Fibroblast of peridontal ligament (primary cell): Measurements from ENCODE around the gene MAEA.

Experiments
- DNase-seq: peaks from one replicate; pipeline ENCODE4 v3.0.0-alpha.2; 2010; ENCODE audit errors: extremely low read depth

MAEA gene

GRCh38 chr4:1379801-1380331 lies 90.2 kb downstream of the MAEA start:
- DNase-seq: no peak

- no peak for DNase-seq
Observed at GRCh38 chr4:1380368-1381151, 90.9 kb downstream of the MAEA start.

GRCh38 chr4:1381181-1381621 lies 91.5 kb downstream of the MAEA start:
- DNase-seq: no peak

- DNase-seq: no peak
Observed at GRCh38 chr4:1381944-1382541, 92.4 kb downstream of the MAEA start.

- DNase-seq: no peak
Observed at GRCh38 chr4:1382776-1383727, 93.4 kb downstream of the MAEA start.

- DNase-seq: no peak
Observed at GRCh38 chr4:1383728-1384591, 94.3 kb downstream of the MAEA start.

GRCh38 chr4:1384675-1385372 lies 95.1 kb downstream of the MAEA start:
- no peak for DNase-seq

- DNase-seq: no peak
Observed at GRCh38 chr4:1385373-1386340, 96.0 kb downstream of the MAEA start.
